GM12878 (cell line): ENCODE data around the gene ARIH2. TPM values are rescaled to one million over a fixed set of nuclear protein-coding genes. Genes with fewer than 3 reads are reported as not detected.

ENCODE experiments used
- ATAC-seq: fragments of 200-7000 bp; cut with Tn5 transposase; 3 replicates; pipeline ENCODE4 v1.9.1; 2020; ENCODE audit warnings: mild to moderate bottlenecking, moderate library complexity
- BruUV-seq: library from RNA; stranded (reverse); fragments of 400-500 nt; replicated peaks from 2 replicates; lab custom pipeline; 2021; lab: Mats Ljungman, UMichigan
- CTCF ChIA-PET: fragments of 300-600 bp; sonication (Branson Sonifier 250); formaldehyde crosslinking; extraction: SDS; loops from one replicate; lab custom pipeline; 2021; ENCODE audit warnings: inconsistent platforms; lab: Yijun Ruan, JAX
- POLR2A ChIA-PET: fragments of 350-600 bp; formaldehyde crosslinking; extraction: SDS; loops from one replicate; lab custom pipeline; 2021; ENCODE audit warnings: inconsistent platforms; lab: Charles Lee
- RAD21 ChIA-PET: fragments of 300-600 bp; sonication (Branson Sonifier 250); formaldehyde crosslinking; loops from one replicate; lab custom pipeline; 2023; ENCODE audit warnings: antibody characterized with exemption; ENCODE audit not compliant: unreplicated experiment; lab: Charles Lee
- SMC1A ChIA-PET: fragments of 300-600 bp; sonication (Branson Sonifier 250); formaldehyde crosslinking; loops from one replicate; lab custom pipeline; 2023; ENCODE audit not compliant: unreplicated experiment, uncharacterized antibody; lab: Charles Lee
- DNase-seq: peaks from one replicate; pipeline ENCODE4 v3.0.0-alpha.2; 2011; ENCODE audit warnings: low read depth, low spot score
- FAIRE-seq: peaks from 3 replicates; lab custom pipeline; 2011; peaks lifted over from hg19 to GRCh38; lab: Jason Lieb, UNC
- H2AFZ ChIP-seq: 2 replicates; pipeline ENCODE4 v1.6.0; 2011; ENCODE audit warnings: low read depth, low read length, control low read depth; ENCODE audit not compliant: control insufficient read depth
- H3K27ac ChIP-seq: 2 replicates; pipeline ENCODE4 v1.5.1; 2011; ENCODE audit warnings: control low read depth; ENCODE audit not compliant: control insufficient read depth, insufficient read depth
- H3K27me3 ChIP-seq, 2 experiments: replicated peaks in 1 of 2; 2 replicates each; pipeline versions ENCODE4 v1.6.0 to v1.6.1; 2011; ENCODE audit warnings: low read length in 1 of 2; ENCODE audit not compliant: control insufficient read depth in 2 of 2, insufficient read depth in 2 of 2
- H3K36me3 ChIP-seq, 2 experiments: 2 replicates each; pipeline ENCODE4 v1.5.1; 2011; ENCODE audit warnings: low read length in 1 of 2; ENCODE audit not compliant: control insufficient read depth in 2 of 2, insufficient read depth in 2 of 2
- H3K4me1 ChIP-seq: 2 replicates; pipeline ENCODE4 v1.6.1; 2011; ENCODE audit warnings: mild to moderate bottlenecking, low read length, moderate library complexity, mixed read lengths; ENCODE audit not compliant: control insufficient read depth, insufficient read depth
- H3K4me2 ChIP-seq: 2 replicates; pipeline ENCODE4 v1.6.0; 2011; ENCODE audit warnings: control low read depth; ENCODE audit not compliant: control insufficient read depth, insufficient read depth
- H3K4me3 ChIP-seq: fragments of 200-600 bp; sonication (generic); 2 replicates; pipeline ENCODE4 v1.5.1; 2016
- H3K79me2 ChIP-seq: 2 replicates; pipeline ENCODE4 v1.6.0; 2011; ENCODE audit warnings: low read length; ENCODE audit not compliant: control insufficient read depth, insufficient read depth
- H3K9ac ChIP-seq: 2 replicates; pipeline ENCODE4 v1.8.0; 2011; ENCODE audit warnings: low read length, control low read depth, mixed read lengths; ENCODE audit not compliant: control insufficient read depth, insufficient read depth
- H3K9me3 ChIP-seq: replicated peaks from 3 replicates; pipeline ENCODE4 v1.5.1; 2011; ENCODE audit warnings: mild to moderate bottlenecking, low read length; ENCODE audit not compliant: control insufficient read depth, insufficient read depth
- H4K20me1 ChIP-seq: 2 replicates; pipeline ENCODE4 v1.6.0; 2011; ENCODE audit not compliant: control insufficient read depth, insufficient read depth
- BACH1 ChIP-seq: fragments of 450-650 bp; IDR thresholded peaks from 2 replicates; pipeline ENCODE4 v1.6.1; 2017; ENCODE audit warnings: mild to moderate bottlenecking, borderline replicate concordance
- IRF4 ChIP-seq: IDR thresholded peaks from 2 replicates; pipeline ENCODE4 v1.6.1; 2011; ENCODE audit warnings: low read depth, low read length
- NFYA ChIP-seq: IDR thresholded peaks from 2 replicates; pipeline ENCODE4 v1.6.1; 2011; ENCODE audit warnings: low read depth, mild to moderate bottlenecking, low read length, improper control_type of control experiment, borderline replicate concordance
- POLR2A ChIP-seq: IDR thresholded peaks from 2 replicates; pipeline ENCODE4 v1.6.1; 2011; ENCODE audit warnings: low read depth, mild to moderate bottlenecking, low read length
- POLR2AphosphoS5 ChIP-seq: IDR thresholded peaks from 2 replicates; pipeline ENCODE4 v1.6.1; 2011; ENCODE audit warnings: mild to moderate bottlenecking, low read length, inconsistent platforms
- RB1 ChIP-seq: fragments of 450-650 bp; formaldehyde crosslinking; IDR thresholded peaks from 2 replicates; pipeline ENCODE4 v1.6.1; 2017; ENCODE audit warnings: mild to moderate bottlenecking, borderline replicate concordance
- RUNX3 ChIP-seq: IDR thresholded peaks from 2 replicates; pipeline ENCODE4 v1.6.1; 2012; ENCODE audit warnings: low read length, inconsistent platforms
- WRNIP1 ChIP-seq: IDR thresholded peaks from 2 replicates; pipeline ENCODE4 v1.6.1; 2011; ENCODE audit warnings: low read depth, low read length, improper control_type of control experiment, borderline replicate concordance
- YBX1 ChIP-seq: fragments of 450-650 bp; IDR thresholded peaks from 2 replicates; pipeline ENCODE4 v1.6.1; 2016; ENCODE audit warnings: antibody characterized with exemption
- ZNF217 ChIP-seq: fragments of 450-650 bp; IDR thresholded peaks from 2 replicates; pipeline ENCODE4 v1.6.1; 2017; ENCODE audit warnings: antibody characterized with exemption, mild to moderate bottlenecking
- ZNF24 ChIP-seq: fragments of 450-650 bp; IDR thresholded peaks from 2 replicates; pipeline ENCODE4 v1.6.1; 2017; ENCODE audit warnings: antibody characterized with exemption, mild to moderate bottlenecking
- ZNF384 ChIP-seq: IDR thresholded peaks from 2 replicates; pipeline ENCODE4 v1.6.1; 2012; ENCODE audit warnings: low read depth, mild to moderate bottlenecking, low read length, improper control_type of control experiment, borderline replicate concordance
- ZZZ3 ChIP-seq: IDR thresholded peaks from 2 replicates; pipeline ENCODE4 v1.6.1; 2011; ENCODE audit warnings: low read depth; ENCODE audit not compliant: control insufficient read depth, insufficient read length
- WGBS: methylation state at CpG from one replicate; pipeline ENCODE4 v1.1.6; 2016; ENCODE audit warnings: low lambda C conversion rate; ENCODE audit not compliant: insufficient replicate concordance, insufficient coverage; ENCODE audit errors: missing lambda C conversion rate; 5-methylcytosine and 5-hydroxymethylcytosine counted together
- in situ Hi-C: fragments of 300-500 bp; cut with MboI; formaldehyde crosslinking; loops from 9 replicates; pipeline ENCODE4 v1.14.3; 2018; ENCODE audit warnings: mixed read lengths
- intact Hi-C: fragments of 100-400 bp; cut with micrococcal nuclease; formaldehyde crosslinking; loops from one replicate; pipeline ENCODE4 v1.14.2; 2022; ENCODE audit not compliant: unreplicated experiment
- polyA plus RNA-seq, 11 experiments: library from polyadenylated mRNA; depleted of rRNA in 4 of 11; unstranded in 6 of 11; stranded (reverse) in 5 of 11; fragments of >200 nt; fragmentation: Nextera tagmentation in 4 of 11; fragmentation: Illumina TruSeq in 1 of 11; extraction: Ambion mirVana in 4 of 11; extraction: Trizol in 1 of 11; gene quantifications; 1 replicate in 1 of 11; 2 replicates in 10 of 11; pipeline versions ENCODE4 v1.2.1 to v1.2.3, GENCODE V29; 2011 to 2016; ENCODE audit warnings: inconsistent platforms in 2 of 11, missing spikeins in 2 of 11, low read depth in 1 of 11
- total RNA-seq, 4 experiments: library from RNA; depleted of rRNA in 3 of 4; stranded (reverse); fragments of >200 nt in 3 of 4; fragmentation: Illumina TruSeq in 1 of 4; extraction: Trizol in 1 of 4; gene quantifications; 2 replicates each; pipeline versions ENCODE4 v1.2.1 to v1.2.3, GENCODE V29; 2013 to 2021
- TF ChIP-seq, protein P1 (sequence below): fragments of 450-650 bp; IDR thresholded peaks from 2 replicates; pipeline ENCODE4 v1.6.1; 2018; ENCODE audit warnings: mild to moderate bottlenecking, low read depth, moderate library complexity; ENCODE audit not compliant: partially characterized antibody
- TF ChIP-seq, protein P2 (sequence below): fragments of 450-650 bp; conservative IDR thresholded peaks from 2 replicates; pipeline ENCODE4 v1.6.1; 2017; ENCODE audit warnings: mild to moderate bottlenecking, moderate library complexity
- TF ChIP-seq, protein P3 (sequence below): IDR thresholded peaks from 2 replicates; pipeline ENCODE4 v1.6.1; 2011; ENCODE audit warnings: low read depth, mild to moderate bottlenecking, low read length, moderate library complexity, borderline replicate concordance; ENCODE audit errors: extremely low read depth
- TF ChIP-seq, protein P4 (sequence below): fragments of 450-650 bp; IDR thresholded peaks from 2 replicates; pipeline ENCODE4 v1.6.1; 2016; ENCODE audit warnings: mild to moderate bottlenecking

The ARIH2 gene
- total and polyA plus RNA-seq, 10 of the 15 experiments (the other 5 are each of a cell fraction or from before 2014, with no cell fraction given), result 18.7 to 74.7 (median 63.7) TPM

DNA sequence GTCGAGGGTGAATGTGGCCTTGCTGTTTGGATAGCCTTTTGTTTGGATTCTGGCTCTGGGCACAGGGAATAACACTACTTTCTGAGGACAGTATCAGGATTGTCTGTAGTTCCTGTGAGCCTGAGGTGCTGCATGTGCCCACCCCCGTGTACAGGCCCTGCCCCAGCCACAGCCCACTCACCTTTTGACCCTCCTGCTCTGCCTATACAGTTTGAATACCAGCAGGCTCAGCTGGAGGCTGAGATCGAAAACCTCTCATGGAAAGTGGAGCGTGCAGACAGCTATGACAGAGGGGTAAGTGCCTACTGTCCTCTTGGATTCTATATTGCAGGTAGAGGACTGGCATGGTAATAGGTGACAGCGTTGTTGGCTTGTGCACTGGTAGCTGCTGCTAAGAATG, 64.0 kb downstream of the ARIH2 start (continued):
- TF ChIP-seq IRF4 (no peak), NFYA (no peak)
- TF ChIP-seq, protein P1, sequence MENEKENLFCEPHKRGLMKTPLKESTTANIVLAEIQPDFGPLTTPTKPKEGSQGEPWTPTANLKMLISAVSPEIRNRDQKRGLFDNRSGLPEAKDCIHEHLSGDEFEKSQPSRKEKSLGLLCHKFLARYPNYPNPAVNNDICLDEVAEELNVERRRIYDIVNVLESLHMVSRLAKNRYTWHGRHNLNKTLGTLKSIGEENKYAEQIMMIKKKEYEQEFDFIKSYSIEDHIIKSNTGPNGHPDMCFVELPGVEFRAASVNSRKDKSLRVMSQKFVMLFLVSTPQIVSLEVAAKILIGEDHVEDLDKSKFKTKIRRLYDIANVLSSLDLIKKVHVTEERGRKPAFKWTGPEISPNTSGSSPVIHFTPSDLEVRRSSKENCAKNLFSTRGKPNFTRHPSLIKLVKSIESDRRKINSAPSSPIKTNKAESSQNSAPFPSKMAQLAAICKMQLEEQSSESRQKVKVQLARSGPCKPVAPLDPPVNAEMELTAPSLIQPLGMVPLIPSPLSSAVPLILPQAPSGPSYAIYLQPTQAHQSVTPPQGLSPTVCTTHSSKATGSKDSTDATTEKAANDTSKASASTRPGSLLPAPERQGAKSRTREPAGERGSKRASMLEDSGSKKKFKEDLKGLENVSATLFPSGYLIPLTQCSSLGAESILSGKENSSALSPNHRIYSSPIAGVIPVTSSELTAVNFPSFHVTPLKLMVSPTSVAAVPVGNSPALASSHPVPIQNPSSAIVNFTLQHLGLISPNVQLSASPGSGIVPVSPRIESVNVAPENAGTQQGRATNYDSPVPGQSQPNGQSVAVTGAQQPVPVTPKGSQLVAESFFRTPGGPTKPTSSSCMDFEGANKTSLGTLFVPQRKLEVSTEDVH, result no peak
- TF ChIP-seq, all 136 proteins: peak for 0

DNA sequence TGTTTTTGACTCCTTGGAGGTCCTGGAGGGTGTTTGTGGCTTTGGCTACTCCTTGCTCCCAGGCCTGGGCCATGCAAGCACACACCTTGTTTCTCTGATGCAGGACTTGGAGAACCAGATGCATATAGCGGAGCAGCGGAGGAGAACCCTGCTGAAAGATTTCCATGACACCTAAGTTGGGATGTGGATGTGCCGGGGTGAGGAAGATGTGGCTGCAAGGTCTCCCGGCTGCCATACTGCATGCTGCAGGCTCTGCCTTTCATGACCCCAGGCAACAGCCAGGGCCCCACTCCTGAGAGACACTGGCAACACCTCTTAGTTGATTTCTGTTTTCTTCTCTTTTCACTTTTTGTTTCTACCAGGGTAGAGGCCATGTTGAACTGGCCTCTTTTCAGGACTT, 64.5 kb downstream of the ARIH2 start:
- Histone ChIP-seq H3K27me3 (no peaks in the 10 kb centered on the region), H3K36me3 (peaks cover 23 to 27% of the 10 kb centered on the region in 2 experiments), H2AFZ (no peak overlapping the region), H3K79me2 (no peaks in the 10 kb centered on the region), H4K20me1 (no peaks in the 10 kb centered on the region), H3K4me2 (no peak overlapping the region), H3K9ac (no peak overlapping the region), H3K4me1 (no peaks in the 10 kb centered on the region), H3K27ac (no peak overlapping the region), H3K4me3 (no peak overlapping the region), H3K9me3 (no peaks in the 10 kb centered on the region)
- RAD21 ChIA-PET, result no interaction called here
- ATAC-seq, result no peak
- CTCF ChIA-PET, result no interaction called here
- no peak for DNase-seq
- in situ Hi-C loops, result no loop called here
- SMC1A ChIA-PET, result no interaction called here
- FAIRE-seq, result no peak
- 100% methylated on average over 4 of the region's 4 CpGs for WGBS
- POLR2A ChIA-PET, result no interaction called here
- no TSS peak for BruUV-seq
- intact Hi-C loops, result no loop called here
- no peak for TF ChIP-seq BACH1
- no peak for TF ChIP-seq IRF4
- no peak for TF ChIP-seq RUNX3
- no peak for TF ChIP-seq ZNF217
- no peak for TF ChIP-seq ZNF24
- TF ChIP-seq, protein P2, sequence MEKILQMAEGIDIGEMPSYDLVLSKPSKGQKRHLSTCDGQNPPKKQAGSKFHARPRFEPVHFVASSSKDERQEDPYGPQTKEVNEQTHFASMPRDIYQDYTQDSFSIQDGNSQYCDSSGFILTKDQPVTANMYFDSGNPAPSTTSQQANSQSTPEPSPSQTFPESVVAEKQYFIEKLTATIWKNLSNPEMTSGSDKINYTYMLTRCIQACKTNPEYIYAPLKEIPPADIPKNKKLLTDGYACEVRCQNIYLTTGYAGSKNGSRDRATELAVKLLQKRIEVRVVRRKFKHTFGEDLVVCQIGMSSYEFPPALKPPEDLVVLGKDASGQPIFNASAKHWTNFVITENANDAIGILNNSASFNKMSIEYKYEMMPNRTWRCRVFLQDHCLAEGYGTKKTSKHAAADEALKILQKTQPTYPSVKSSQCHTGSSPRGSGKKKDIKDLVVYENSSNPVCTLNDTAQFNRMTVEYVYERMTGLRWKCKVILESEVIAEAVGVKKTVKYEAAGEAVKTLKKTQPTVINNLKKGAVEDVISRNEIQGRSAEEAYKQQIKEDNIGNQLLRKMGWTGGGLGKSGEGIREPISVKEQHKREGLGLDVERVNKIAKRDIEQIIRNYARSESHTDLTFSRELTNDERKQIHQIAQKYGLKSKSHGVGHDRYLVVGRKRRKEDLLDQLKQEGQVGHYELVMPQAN, result no peak
- no peak for TF ChIP-seq RB1
- no peak for TF ChIP-seq YBX1
- no peak for TF ChIP-seq POLR2AphosphoS5
- no peak for TF ChIP-seq WRNIP1
- no peak for TF ChIP-seq POLR2A
- TF ChIP-seq, protein P3, sequence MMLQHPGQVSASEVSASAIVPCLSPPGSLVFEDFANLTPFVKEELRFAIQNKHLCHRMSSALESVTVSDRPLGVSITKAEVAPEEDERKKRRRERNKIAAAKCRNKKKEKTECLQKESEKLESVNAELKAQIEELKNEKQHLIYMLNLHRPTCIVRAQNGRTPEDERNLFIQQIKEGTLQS, result no peak
- TF ChIP-seq ZZZ3, result no peak
- no peak for TF ChIP-seq ZNF384
- TF ChIP-seq, protein P4, sequence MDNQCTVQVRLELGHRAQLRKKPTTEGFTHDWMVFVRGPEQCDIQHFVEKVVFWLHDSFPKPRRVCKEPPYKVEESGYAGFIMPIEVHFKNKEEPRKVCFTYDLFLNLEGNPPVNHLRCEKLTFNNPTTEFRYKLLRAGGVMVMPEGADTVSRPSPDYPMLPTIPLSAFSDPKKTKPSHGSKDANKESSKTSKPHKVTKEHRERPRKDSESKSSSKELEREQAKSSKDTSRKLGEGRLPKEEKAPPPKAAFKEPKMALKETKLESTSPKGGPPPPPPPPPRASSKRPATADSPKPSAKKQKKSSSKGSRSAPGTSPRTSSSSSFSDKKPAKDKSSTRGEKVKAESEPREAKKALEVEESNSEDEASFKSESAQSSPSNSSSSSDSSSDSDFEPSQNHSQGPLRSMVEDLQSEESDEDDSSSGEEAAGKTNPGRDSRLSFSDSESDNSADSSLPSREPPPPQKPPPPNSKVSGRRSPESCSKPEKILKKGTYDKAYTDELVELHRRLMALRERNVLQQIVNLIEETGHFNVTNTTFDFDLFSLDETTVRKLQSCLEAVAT, result no peak
